ENCODE measurements around the gene ULK2.
"Not testable (repeated sequence)": the region's sequence is repeated elsewhere in the genome, so short reads cannot be mapped to it uniquely, and the experiment has no call there.

Gene ULK2

GRCh38 chr17:19766421-19767270, 101.1 kb downstream of the ULK2 start:
- DNase-seq (ENCODE audit: low spot score): peak; percentile 88

- DNase-seq (ENCODE audit: low spot score): no peak
Observed at GRCh38 chr17:19766016-19766415, 101.7 kb downstream of the ULK2 start.

- not testable (repeated sequence) for DNase-seq (ENCODE audit: low spot score)
Observed at GRCh38 chr17:19763991-19764390, 103.7 kb downstream of the ULK2 start.

- DNase-seq (ENCODE audit: low spot score): no peak
Observed at GRCh38 chr17:19763416-19763815, 104.3 kb downstream of the ULK2 start.

- DNase-seq (ENCODE audit: low spot score): no peak
Observed at GRCh38 chr17:19762515-19762961, 105.2 kb downstream of the ULK2 start.

GRCh38 chr17:19760746-19761145, 107.0 kb downstream of the ULK2 start:
- no peak for DNase-seq (ENCODE audit: low spot score)

- no peak for DNase-seq (ENCODE audit: low spot score)
Observed at GRCh38 chr17:19759568-19760549, 107.9 kb downstream of the ULK2 start.

- peak; percentile 50 for DNase-seq (ENCODE audit: low spot score)
Observed at GRCh38 chr17:19757536-19758180, 110.1 kb downstream of the ULK2 start.

GRCh38 chr17:19756546-19756945, 111.2 kb downstream of the ULK2 start:
- no peak for DNase-seq (ENCODE audit: low spot score)

- peak; percentile 60 for DNase-seq (ENCODE audit: low spot score)
Observed at GRCh38 chr17:19755821-19756510, 111.8 kb downstream of the ULK2 start.

- peak; percentile 17 for DNase-seq (ENCODE audit: low spot score)
Observed at GRCh38 chr17:19755392-19755791, 112.3 kb downstream of the ULK2 start.

GRCh38 chr17:19753661-19754463, 113.9 kb downstream of the ULK2 start:
- DNase-seq (ENCODE audit: low spot score): peak; percentile 57

- peak; percentile 65 for DNase-seq (ENCODE audit: low spot score)
Observed at GRCh38 chr17:19753051-19753509, 114.7 kb downstream of the ULK2 start.

- DNase-seq (ENCODE audit: low spot score): no peak
Observed at GRCh38 chr17:19752216-19753050, 115.3 kb downstream of the ULK2 start.

- no peak for DNase-seq (ENCODE audit: low spot score)
Observed at GRCh38 chr17:19750835-19751234, 116.9 kb downstream of the ULK2 start.

- DNase-seq (ENCODE audit: low spot score): no peak
Observed at GRCh38 chr17:19750020-19750572, 117.6 kb downstream of the ULK2 start.

GRCh38 chr17:19748807-19749193, 118.9 kb downstream of the ULK2 start:
- DNase-seq (ENCODE audit: low spot score): no peak

GRCh38 chr17:19747829-19748806, 119.6 kb downstream of the ULK2 start, which contains the start of gene ALDH3A1:
Gene ALDH3A1, minus strand, starts transcription at chr17:19748298. Its CDS starts 3,169 bp downstream, at chr17:19745129.
- DNase-seq (ENCODE audit: low spot score): no peak
